GM12801 (cell line): ENCODE measurements around the gene THOC6.

Experiments
- TF ChIP-seq, protein P1 (sequence below): IDR thresholded peaks from one replicate; pipeline ENCODE4 v1.5.1; 2011; ENCODE audit warnings: control low read depth; ENCODE audit not compliant: insufficient read length; ENCODE audit errors: extremely low read depth

Gene THOC6

DNA sequence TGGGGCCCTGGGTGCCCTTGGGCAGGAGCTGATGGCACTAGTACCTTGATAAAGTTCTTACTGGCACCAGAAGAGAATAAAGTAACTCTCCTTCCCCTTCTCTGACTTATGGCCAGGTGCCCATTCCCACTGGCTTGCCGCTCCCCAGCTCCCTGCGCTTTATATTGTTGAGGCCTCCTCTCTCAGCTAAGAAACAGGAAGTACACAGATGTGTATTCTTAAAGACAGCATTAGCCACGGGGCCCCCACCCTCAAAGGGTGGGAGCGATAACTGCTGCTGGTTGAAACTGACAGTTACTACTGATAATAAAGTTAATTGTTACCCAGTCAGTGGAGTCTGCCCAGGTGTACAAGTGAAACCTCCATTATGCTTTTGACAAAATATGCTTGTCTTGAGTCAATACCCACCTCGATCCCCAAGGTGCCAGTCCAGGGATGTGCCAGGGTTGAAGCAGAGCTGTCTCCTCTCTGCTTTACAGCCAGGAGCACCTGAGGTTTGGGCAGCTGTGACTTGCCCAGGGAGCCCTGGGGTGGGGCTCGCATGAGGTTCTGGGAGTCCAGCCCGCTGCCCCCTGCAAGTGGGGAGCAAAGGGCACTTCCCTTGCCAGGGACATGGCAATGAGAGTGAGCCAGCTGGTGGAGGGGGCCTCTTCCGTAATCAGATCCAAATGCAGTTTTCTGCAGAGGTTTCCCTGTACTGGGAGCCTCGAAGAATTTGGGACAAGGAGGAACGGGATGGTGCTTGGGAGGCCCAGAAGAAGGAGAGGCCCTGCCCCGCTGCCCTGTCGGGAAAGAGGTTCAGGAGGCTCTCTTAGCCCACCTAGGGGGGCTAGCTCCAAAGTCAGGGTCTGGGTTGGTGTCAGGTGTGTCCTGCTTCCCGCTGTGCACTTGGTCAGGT is 16.5 kb upstream of the THOC6 start:
- TF ChIP-seq, protein P1, sequence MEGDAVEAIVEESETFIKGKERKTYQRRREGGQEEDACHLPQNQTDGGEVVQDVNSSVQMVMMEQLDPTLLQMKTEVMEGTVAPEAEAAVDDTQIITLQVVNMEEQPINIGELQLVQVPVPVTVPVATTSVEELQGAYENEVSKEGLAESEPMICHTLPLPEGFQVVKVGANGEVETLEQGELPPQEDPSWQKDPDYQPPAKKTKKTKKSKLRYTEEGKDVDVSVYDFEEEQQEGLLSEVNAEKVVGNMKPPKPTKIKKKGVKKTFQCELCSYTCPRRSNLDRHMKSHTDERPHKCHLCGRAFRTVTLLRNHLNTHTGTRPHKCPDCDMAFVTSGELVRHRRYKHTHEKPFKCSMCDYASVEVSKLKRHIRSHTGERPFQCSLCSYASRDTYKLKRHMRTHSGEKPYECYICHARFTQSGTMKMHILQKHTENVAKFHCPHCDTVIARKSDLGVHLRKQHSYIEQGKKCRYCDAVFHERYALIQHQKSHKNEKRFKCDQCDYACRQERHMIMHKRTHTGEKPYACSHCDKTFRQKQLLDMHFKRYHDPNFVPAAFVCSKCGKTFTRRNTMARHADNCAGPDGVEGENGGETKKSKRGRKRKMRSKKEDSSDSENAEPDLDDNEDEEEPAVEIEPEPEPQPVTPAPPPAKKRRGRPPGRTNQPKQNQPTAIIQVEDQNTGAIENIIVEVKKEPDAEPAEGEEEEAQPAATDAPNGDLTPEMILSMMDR, result no peak

DNA sequence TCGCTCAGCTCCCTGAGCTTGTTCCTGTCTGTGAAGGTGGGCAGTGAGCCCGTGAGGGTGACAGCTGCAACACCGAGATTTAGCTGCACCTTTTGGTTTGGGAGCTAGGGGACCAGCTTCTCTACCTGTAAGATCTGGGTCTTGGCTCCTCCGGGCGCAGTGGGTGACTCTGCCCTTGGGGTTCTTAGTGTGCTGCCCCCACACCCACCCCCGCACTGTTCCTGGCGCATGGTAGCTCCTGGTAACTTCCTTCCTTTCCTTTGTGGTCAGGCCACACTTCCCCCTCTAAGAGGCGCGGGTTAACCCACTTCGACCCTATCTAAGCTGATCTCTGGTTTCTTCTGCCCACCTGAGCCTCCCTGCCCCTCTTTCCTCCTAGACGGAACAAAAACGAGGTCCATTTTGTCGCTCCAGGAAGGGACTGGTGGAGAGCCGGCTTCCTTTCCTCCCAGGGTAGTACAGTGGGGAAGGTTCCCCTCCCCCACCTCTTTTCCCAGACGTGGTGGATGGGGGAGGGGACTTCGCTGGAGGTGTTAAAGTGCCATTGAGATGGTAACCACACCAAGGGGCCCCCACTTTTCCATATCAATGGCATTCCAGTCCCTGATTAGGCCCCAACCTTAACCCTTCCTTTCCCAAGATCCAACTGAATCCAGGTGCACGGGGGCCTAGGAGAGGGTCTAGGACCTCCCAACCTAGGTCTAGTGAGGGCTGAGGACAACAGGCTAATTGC is 15.7 kb upstream of the THOC6 start:
- TF ChIP-seq, protein P1, result no peak

DNA sequence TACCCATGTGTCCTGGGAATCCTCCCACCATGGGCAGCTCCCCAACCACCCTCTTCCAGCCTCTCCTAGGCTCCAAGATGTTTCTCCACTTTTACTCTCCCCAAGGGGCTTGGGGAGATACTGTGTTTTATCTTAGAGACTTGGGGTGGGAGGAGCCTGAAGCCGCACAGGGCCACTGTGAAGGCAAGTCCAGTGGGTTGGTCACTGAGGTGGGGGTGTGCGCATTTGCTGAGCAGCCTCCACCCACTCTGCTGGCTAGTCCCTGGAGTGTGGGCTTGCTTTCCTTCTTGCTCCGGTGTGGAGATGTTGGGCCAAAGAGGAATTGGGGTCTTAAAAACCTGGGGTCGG is 15.2 kb upstream of the THOC6 start:
- TF ChIP-seq, protein P1, result no peak

DNA sequence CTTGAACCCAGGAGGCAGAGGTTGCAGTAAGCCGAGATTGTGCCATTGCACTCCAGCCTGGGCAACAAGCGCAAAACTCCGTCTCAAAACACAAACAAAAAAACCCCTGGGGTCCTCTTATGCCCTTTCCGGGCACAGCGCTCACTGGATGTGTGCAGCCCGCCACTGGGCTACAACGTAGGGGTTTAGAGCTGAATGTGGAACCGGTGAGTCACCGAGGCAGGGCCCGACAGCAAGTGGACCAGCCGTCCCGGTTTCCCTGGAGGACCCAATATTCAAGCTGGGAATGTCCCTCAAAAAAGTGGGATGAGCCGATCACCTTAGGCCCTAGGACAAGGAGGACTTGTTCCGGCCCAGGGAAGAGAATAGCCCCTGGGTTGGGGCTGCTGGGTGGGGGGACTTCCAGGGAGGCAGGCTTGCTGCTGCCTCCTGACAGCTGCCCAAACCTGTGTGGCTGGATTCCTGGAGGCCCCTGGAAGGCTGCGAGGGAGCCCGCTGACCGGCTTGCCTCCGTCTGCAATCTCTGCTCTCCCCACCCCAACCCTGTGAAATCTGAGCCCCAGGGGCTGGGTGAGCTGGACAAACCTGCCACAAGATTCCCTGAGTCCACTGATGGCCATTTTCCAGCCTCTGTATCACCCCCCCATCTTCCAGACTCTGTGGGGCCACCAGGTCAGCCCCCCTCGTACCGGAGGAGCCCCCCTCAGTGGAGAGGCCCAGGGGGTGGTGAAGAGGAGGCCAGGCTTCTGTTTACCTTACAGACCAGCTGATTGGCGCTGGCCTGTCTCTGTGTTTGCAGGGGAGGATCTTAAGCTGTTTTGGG is 14.1 kb upstream of the THOC6 start:
- TF ChIP-seq, protein P1, result no peak

DNA sequence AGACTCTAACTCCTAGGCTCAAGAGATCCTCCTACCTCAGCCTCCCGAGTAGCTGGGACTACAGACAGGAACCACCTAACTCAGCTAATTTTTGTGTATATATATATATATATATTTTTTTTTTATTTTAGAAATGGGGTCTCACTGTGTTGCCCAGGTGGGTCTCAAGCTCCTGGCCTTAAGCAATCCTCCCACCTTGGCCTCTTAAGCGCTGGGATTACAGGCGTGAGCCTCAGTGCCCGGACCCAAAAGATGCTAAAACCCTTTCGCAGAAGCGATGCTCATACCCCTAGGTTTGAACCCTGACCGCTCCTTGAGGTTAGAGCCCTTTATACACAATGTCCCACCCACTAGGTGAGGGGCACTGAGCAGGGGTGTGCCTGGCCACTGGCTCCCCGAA is 13.3 kb upstream of the THOC6 start:
- TF ChIP-seq, protein P1, result no peak

DNA sequence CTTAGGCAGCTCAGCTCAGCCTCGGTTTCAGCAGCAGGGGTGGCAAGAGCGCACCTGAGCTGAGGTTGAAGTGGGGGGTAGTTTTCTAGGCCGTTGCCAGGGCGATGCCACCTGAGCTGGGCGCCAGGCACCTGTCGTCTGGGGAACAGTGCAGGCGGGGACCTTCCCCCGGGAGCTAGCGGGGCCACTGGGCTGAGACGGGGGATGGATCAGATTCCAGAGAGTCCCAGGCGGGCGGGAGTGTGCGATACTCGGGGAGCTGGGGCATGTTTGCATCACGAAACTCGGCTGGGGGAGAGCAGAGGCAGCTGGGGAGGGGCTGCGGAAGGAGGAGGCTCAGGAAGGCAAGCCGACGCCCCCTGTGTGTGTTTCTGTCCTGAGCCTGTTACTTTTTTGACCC is 11.6 kb upstream of the THOC6 start:
- TF ChIP-seq, protein P1, result no peak
